ENCODE results near the gene FAM184A.

DNA sequence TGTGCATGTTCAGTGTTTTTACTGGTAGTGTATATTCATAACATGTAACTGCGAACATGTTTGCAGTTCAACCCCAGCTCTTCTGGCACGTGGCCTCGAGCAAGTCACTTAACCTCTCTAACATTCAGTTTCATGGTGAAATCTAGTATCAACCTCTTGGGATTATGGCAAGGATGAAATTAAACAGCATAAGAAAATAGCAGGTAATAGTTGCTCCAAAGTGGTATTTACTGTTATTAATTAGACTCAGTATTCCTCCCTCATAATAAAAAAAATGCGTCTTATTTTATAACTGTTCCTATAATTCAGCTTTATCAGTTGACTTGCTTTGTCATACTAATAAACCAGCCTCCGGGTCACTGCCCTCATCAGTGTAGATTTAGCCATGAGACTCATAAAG lies 15.0 kb downstream of the FAM184A start:
- no peak for TF ChIP-seq CTCF (IDR thresholded peaks at IDR 0.05)
- no peak for TF ChIP-seq EZH2 (IDR thresholded peaks at IDR 0.05)
- TF ChIP-seq EZH2phosphoT487 (IDR thresholded peaks at IDR 0.05), result no peak

Data from neural progenitor cell (in vitro differentiated cells).